CD14-positive monocyte (primary cell): ENCODE results near the gene MMUT. TPM values are rescaled to one million over a fixed set of nuclear protein-coding genes. Genes with fewer than 3 reads are reported as not detected.

Experiments used
- DNase-seq, 3 donors: peaks; one replicate each; pipeline ENCODE4 v3.0.0-alpha.2; 2011 to 2022
- H2AFZ ChIP-seq: 2 replicates; pipeline ENCODE4 v1.6.0; 2012; ENCODE audit warnings: mild to moderate bottlenecking, low read depth, low read length, inconsistent platforms; ENCODE audit not compliant: insufficient read depth, poor library complexity, severe bottlenecking
- H3K27ac ChIP-seq, 2 donors: 1 replicate in 1 of 2; 2 replicates in 1 of 2; pipeline ENCODE4 v1.5.1; 2012 to 2013; ENCODE audit warnings: low read length in 2 of 2, control low read depth in 1 of 2, inconsistent platforms in 1 of 2, low read depth in 1 of 2, mild to moderate bottlenecking in 1 of 2
- H3K27me3 ChIP-seq, 2 donors: one replicate each; pipeline versions ENCODE4 v1.6.0 to v1.6.1; 2011 to 2013; ENCODE audit warnings: low read length in 2 of 2; ENCODE audit not compliant: control insufficient read depth in 2 of 2, insufficient read depth in 2 of 2
- H3K36me3 ChIP-seq, 2 donors: replicated peaks in 1 of 2; 1 replicate in 1 of 2; 2 replicates in 1 of 2; pipeline versions ENCODE4 v1.5.1 to v1.6.1; 2012 to 2013; ENCODE audit warnings: low read length in 2 of 2, control low read depth in 1 of 2, inconsistent platforms in 1 of 2, mild to moderate bottlenecking in 1 of 2; ENCODE audit not compliant: insufficient read depth in 2 of 2, control insufficient read depth in 1 of 2
- H3K4me1 ChIP-seq, 2 donors: 1 replicate in 1 of 2; 2 replicates in 1 of 2; pipeline versions ENCODE4 v1.5.1 to v1.6.1; 2012 to 2013; ENCODE audit warnings: low read length in 2 of 2, control low read depth in 1 of 2, inconsistent platforms in 1 of 2, mild to moderate bottlenecking in 1 of 2, moderate library complexity in 1 of 2; ENCODE audit not compliant: insufficient read depth in 2 of 2, control insufficient read depth in 1 of 2
- H3K4me2 ChIP-seq: replicated peaks from 2 replicates; pipeline ENCODE3; 2012; ENCODE audit warnings: low read length, moderate library complexity, mild to moderate bottlenecking; ENCODE audit not compliant: poor library complexity, severe bottlenecking; ENCODE audit errors: extremely low read depth
- H3K4me3 ChIP-seq, 3 experiments: fragments of 200-600 bp in 1 of 3; sonication (generic) in 1 of 3; replicated peaks in 1 of 3; 1 replicate in 2 of 3; 2 replicates in 1 of 3; pipeline ENCODE4 v1.5.1; 2011 to 2013; ENCODE audit warnings: low read length in 3 of 3, mild to moderate bottlenecking in 3 of 3, control low read depth in 2 of 3, low read depth in 2 of 3, inconsistent platforms in 1 of 3, moderate library complexity in 1 of 3
- H3K79me2 ChIP-seq: 2 replicates; pipeline ENCODE4 v1.6.0; 2012; ENCODE audit warnings: mild to moderate bottlenecking, control low read depth, inconsistent platforms, low read length, moderate library complexity; ENCODE audit not compliant: insufficient read depth
- H3K9ac ChIP-seq: 2 replicates; pipeline ENCODE4 v1.6.0; 2017; ENCODE audit warnings: low read length, mild to moderate bottlenecking; ENCODE audit not compliant: insufficient read depth, poor library complexity, severe bottlenecking
- H3K9me3 ChIP-seq, 2 donors: replicated peaks in 1 of 2; 1 replicate in 1 of 2; 2 replicates in 1 of 2; pipeline versions ENCODE4 v1.5.1 to v1.6.1; 2012 to 2013; ENCODE audit warnings: low read length in 2 of 2, control low read depth in 1 of 2; ENCODE audit not compliant: control insufficient read depth in 1 of 2, insufficient read depth in 1 of 2
- H4K20me1 ChIP-seq: 2 replicates; pipeline ENCODE4 v1.6.0; 2012; ENCODE audit warnings: mild to moderate bottlenecking, low read length, control low read depth, moderate library complexity; ENCODE audit not compliant: insufficient read depth
- H3K27ac Mint-ChIP-seq, 7 donors: one replicate each; pipeline ENCODE4 v1.8.0; 2020; ENCODE audit warnings: mild to moderate bottlenecking in 7 of 7, mixed read lengths in 7 of 7, moderate library complexity in 6 of 7, inconsistent platforms in 2 of 7
- H3K27me3 Mint-ChIP-seq, 3 donors: one replicate each; pipeline ENCODE4 v1.8.0; 2021 to 2022; ENCODE audit warnings: low read depth in 3 of 3, mild to moderate bottlenecking in 3 of 3, mixed read lengths in 3 of 3, moderate library complexity in 3 of 3, inconsistent platforms in 1 of 3
- H3K36me3 Mint-ChIP-seq, 2 donors: one replicate each; pipeline ENCODE4 v1.8.0; 2020; ENCODE audit warnings: mixed read lengths in 2 of 2, inconsistent platforms in 1 of 2, mild to moderate bottlenecking in 1 of 2
- H3K4me1 Mint-ChIP-seq: one replicate; pipeline ENCODE4 v1.8.0; 2020; ENCODE audit warnings: mild to moderate bottlenecking, mixed read lengths
- H3K4me3 Mint-ChIP-seq, 2 donors: one replicate each; pipeline ENCODE4 v1.8.0; 2020; ENCODE audit warnings: mild to moderate bottlenecking in 2 of 2, mixed read lengths in 2 of 2, moderate library complexity in 1 of 2
- H3K9me3 Mint-ChIP-seq, 7 donors: one replicate each; pipeline ENCODE4 v1.8.0; 2020 to 2022; ENCODE audit warnings: mixed read lengths in 7 of 7, mild to moderate bottlenecking in 6 of 7, moderate library complexity in 6 of 7, inconsistent platforms in 2 of 7
- WGBS: methylation state at CpG from one replicate; pipeline ENCODE4 v1.1.5; 2013; ENCODE audit warnings: missing lambda C conversion rate; ENCODE audit not compliant: insufficient coverage; 5-methylcytosine and 5-hydroxymethylcytosine counted together
- intact Hi-C, 2 donors: fragments of 100-400 bp; cut with micrococcal nuclease; formaldehyde crosslinking; loops; one replicate each; pipeline versions ENCODE4 v1.15.0 to v1.15.1; 2023
- polyA plus RNA-seq, 3 donors: library from polyadenylated mRNA; depleted of rRNA in 1 of 3; unstranded in 2 of 3; stranded (reverse) in 1 of 3; fragments of 300-500 nt in 2 of 3; fragments of >200 nt in 1 of 3; fragmentation: Illumina TruSeq in 2 of 3; gene quantifications; 1 replicate in 2 of 3; 2 replicates in 1 of 3; pipeline ENCODE4 v1.2.3, GENCODE V29; 2012 to 2021
- TF ChIP-seq, protein P1 (sequence below): fragments of 200-600 bp; IDR thresholded peaks from one replicate; pipeline ENCODE4 v1.8.0; 2022; ENCODE audit warnings: antibody characterized with exemption, mild to moderate bottlenecking

The MMUT gene
- polyA plus RNA-seq, 3 donors, result 3.2 to 9.2 (median 6.4) TPM

DNA sequence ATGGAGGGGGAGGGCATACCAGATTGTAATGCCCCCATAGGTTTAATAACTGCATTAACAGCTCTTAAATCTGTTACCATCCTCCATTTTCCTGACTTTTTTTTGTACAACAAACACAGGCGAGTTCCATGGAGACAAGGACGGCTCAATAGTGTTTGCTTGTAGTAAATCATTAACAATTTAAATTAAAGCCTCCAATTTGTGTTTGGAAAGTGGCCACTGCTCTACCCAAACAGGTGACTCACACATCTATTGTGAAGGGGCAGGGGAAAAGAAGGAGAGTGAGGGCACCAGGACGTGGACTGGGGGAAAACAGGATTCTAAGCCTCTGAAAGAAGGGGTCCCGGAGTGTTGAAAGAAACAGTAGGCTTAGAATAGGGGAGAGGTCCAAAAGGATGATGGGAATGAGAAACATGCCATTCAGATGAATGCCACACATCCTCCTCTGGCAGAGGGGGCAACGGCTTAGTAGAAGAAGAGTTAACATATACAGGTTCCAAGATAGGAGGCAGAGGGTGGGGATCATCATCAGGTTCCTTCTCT, 43.6 kb upstream of the MMUT start:
- no peaks in the 10 kb centered on the region for H4K20me1 ChIP-seq
- intact Hi-C loops, result no loop called here
- no peaks in the 10 kb centered on the region for H3K27me3 ChIP-seq
- no peak overlapping the region for H3K4me2 ChIP-seq
- no peak overlapping the region for H2AFZ ChIP-seq
- peaks cover 0 to 10% of the 10 kb centered on the region in 2 donors for H3K9me3 ChIP-seq
- no peaks in the 10 kb centered on the region for H3K36me3 ChIP-seq
- Mint-ChIP-seq H3K9me3 (peaks cover 5 to 16% (median 9%) of the 10 kb centered on the region in 7 donors), H3K4me1 (no peaks in the 10 kb centered on the region), H3K27me3 (peaks cover 0 to 1% (median under 1%) of the 10 kb centered on the region in 3 donors), H3K4me3 (no peak overlapping the region), H3K27ac (no peak overlapping the region), H3K36me3 (no peaks in the 10 kb centered on the region)
- no peak for DNase-seq
- no peak overlapping the region for H3K4me3 ChIP-seq
- no peaks in the 10 kb centered on the region for H3K4me1 ChIP-seq
- TF ChIP-seq, protein P1, sequence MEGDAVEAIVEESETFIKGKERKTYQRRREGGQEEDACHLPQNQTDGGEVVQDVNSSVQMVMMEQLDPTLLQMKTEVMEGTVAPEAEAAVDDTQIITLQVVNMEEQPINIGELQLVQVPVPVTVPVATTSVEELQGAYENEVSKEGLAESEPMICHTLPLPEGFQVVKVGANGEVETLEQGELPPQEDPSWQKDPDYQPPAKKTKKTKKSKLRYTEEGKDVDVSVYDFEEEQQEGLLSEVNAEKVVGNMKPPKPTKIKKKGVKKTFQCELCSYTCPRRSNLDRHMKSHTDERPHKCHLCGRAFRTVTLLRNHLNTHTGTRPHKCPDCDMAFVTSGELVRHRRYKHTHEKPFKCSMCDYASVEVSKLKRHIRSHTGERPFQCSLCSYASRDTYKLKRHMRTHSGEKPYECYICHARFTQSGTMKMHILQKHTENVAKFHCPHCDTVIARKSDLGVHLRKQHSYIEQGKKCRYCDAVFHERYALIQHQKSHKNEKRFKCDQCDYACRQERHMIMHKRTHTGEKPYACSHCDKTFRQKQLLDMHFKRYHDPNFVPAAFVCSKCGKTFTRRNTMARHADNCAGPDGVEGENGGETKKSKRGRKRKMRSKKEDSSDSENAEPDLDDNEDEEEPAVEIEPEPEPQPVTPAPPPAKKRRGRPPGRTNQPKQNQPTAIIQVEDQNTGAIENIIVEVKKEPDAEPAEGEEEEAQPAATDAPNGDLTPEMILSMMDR, result no peak
- H3K9ac ChIP-seq, result no peak overlapping the region
- WGBS, result 92% methylated on average over 2 of the region's 5 CpGs
- H3K79me2 ChIP-seq, result no peaks in the 10 kb centered on the region
- no peak overlapping the region for H3K27ac ChIP-seq

DNA sequence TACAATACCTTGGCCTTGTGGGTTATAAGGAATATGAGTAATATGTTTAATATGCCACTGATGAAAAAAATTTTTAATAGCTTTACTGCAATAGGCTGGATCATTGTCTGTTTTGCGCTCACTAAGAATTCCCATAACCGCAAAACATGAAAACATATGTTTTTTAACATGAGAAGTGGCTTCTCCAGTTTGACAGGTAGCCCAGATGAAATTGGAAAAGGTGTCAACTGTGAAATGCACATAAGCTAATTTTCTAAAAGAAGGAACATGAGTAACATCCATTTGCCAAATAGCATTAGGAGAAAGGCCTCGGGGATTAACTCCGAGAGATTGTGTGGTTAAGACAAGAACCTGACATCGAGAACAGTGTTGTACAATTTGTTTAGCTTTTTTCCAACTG, 41.6 kb upstream of the MMUT start:
- Histone ChIP-seq H3K4me1 (no peaks in the 10 kb centered on the region), H3K79me2 (no peaks in the 10 kb centered on the region), H3K27ac (no peak overlapping the region), H3K9ac (no peak overlapping the region), H3K9me3 (peaks cover 0 to 10% of the 10 kb centered on the region in 2 donors), H3K4me3 (no peak overlapping the region), H3K27me3 (no peaks in the 10 kb centered on the region), H3K4me2 (no peak overlapping the region), H4K20me1 (no peaks in the 10 kb centered on the region), H2AFZ (no peak overlapping the region), H3K36me3 (no peaks in the 10 kb centered on the region)
- Mint-ChIP-seq H3K27me3 (peaks cover 0 to 2% (median 0%) of the 10 kb centered on the region in 3 donors), H3K4me3 (no peak overlapping the region), H3K4me1 (no peaks in the 10 kb centered on the region), H3K9me3 (peaks cover 5 to 14% (median 9%) of the 10 kb centered on the region in 7 donors), H3K36me3 (no peaks in the 10 kb centered on the region), H3K27ac (no peak overlapping the region)
- no peak for DNase-seq
- TF ChIP-seq, protein P1, result no peak
- 100% methylated on average over 2 of the region's 5 CpGs for WGBS
- intact Hi-C loops, result no loop called here
